ENCODE measurements around the gene VPS37B. TPM values are rescaled to one million over a fixed set of nuclear protein-coding genes. Genes with fewer than 3 reads are reported as not detected.

Gene VPS37B
- total RNA-seq, 2 donors from 2014 or later = 22.7 to 24.1 TPM

DNA sequence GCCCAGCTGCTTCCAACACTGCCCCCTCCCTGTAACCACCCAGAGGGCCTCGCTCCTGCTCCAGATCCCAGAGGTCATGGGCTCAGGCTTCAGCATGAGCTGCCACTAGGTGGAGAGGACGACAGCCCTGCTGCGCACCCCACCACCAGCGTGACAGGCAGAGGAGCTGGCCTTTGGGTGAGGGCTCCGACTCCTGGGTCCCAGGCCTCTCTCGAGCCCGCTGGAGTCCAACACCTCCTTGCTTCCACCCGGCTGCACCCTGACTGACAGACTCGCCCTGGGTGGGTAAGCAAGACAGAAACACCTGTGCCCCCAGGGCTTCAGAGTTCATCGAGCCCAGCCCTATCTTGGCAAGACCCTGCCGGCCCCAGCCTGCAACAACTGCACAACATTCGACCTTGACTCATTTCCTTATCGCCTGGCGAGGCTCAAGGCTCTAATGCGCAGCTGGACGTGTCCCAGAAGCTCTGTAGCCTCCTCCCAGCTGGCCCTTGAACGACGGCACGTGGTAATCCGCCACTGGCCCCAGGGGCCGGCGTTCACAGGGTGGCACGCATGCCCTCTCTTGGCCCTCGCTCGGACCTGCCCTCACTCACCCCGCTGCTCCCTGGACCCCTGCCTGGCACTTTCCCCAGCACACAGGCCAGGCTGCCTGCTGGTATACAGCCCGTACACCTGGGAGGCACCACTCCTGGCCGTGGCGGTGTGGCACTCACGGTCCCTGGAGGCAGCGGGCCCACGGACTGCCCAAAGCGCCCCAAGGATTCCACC lies 28.0 kb downstream of the VPS37B start:
- Histone ChIP-seq H3K27ac (ENCODE audit: low read depth, low read length) (no peak overlapping the region), H3K4me3 (ENCODE audit: low read length) (no peak overlapping the region), H3K9ac (ENCODE audit: extremely low read depth, low read length, poor library complexity, severe bottlenecking) (no peak overlapping the region), H3K9me3 (ENCODE audit: control insufficient read depth, low read length) (no peaks in the 10 kb centered on the region), H3K36me3 (ENCODE audit: control insufficient read depth, insufficient read depth, low read length) (peaks cover 57% of the 10 kb centered on the region), H3K4me1 (ENCODE audit: control insufficient read depth, insufficient read depth, low read length) (peaks cover 11% of the 10 kb centered on the region), H3K27me3 (ENCODE audit: control insufficient read depth, insufficient read depth, low read length, poor library complexity, severe bottlenecking) (peaks cover 34% of the 10 kb centered on the region)
- peak; percentile 94 for DNase-seq
- WGBS, 2 experiments (ENCODE audit: insufficient coverage in 1 of 2, insufficient read length in 1 of 2) = 93% methylated on average over 30 to 33 of the region's 33 CpGs
- Mint-ChIP-seq H3K4me1 (peaks cover 19% of the 10 kb centered on the region), H3K27me3 (ENCODE audit: insufficient read depth) (peaks cover 48% of the 10 kb centered on the region), H3K9me3 (no peaks in the 10 kb centered on the region), H3K27ac (no peak overlapping the region), H3K4me3 (no peak overlapping the region), H3K36me3 (ENCODE audit: low read depth) (peaks cover 42% of the 10 kb centered on the region)
- TF ChIP-seq, protein P1, sequence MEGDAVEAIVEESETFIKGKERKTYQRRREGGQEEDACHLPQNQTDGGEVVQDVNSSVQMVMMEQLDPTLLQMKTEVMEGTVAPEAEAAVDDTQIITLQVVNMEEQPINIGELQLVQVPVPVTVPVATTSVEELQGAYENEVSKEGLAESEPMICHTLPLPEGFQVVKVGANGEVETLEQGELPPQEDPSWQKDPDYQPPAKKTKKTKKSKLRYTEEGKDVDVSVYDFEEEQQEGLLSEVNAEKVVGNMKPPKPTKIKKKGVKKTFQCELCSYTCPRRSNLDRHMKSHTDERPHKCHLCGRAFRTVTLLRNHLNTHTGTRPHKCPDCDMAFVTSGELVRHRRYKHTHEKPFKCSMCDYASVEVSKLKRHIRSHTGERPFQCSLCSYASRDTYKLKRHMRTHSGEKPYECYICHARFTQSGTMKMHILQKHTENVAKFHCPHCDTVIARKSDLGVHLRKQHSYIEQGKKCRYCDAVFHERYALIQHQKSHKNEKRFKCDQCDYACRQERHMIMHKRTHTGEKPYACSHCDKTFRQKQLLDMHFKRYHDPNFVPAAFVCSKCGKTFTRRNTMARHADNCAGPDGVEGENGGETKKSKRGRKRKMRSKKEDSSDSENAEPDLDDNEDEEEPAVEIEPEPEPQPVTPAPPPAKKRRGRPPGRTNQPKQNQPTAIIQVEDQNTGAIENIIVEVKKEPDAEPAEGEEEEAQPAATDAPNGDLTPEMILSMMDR (conservative IDR thresholded peaks at IDR 0.05) = peak; percentile 79

DNA sequence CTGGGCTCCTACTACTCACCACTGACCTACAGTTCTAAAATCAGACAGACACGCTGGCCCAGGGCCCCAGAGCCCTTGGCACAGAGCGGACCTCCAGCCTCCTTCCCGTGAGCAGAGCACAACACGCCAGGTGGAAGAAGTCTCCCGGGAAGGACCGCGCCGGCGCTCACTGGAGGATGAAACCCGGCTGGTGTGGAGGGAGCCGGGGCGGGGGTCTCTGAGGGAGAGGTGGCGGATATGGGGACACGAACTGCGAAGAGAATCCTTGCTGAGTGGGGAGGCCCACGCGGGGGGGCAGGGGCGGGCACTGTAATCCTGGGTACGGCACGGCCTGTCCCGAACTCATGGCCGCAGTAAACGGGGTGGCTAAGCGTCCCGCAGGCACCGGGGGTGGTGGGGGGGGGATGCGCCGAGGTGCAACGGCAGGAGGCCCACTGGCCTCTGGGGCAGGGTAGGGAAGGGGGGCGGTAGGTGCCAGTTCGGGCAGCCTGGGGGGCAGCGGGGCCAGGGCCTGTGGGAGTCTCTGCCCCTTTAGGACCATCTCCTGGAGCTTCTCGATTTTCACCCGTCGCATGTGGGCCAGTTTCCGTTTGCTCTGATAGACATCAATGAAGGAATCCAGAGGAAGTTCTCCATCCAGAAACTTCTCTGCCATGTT lies 28.8 kb downstream of the VPS37B start:
- Histone ChIP-seq H3K36me3 (ENCODE audit: control insufficient read depth, insufficient read depth, low read length) (peaks cover 57% of the 10 kb centered on the region), H3K9me3 (ENCODE audit: control insufficient read depth, low read length) (no peaks in the 10 kb centered on the region), H3K4me3 (ENCODE audit: low read length) (no peak overlapping the region), H3K9ac (ENCODE audit: extremely low read depth, low read length, poor library complexity, severe bottlenecking) (no peak overlapping the region), H3K27me3 (ENCODE audit: control insufficient read depth, insufficient read depth, low read length, poor library complexity, severe bottlenecking) (peaks cover 28% of the 10 kb centered on the region), H3K4me1 (ENCODE audit: control insufficient read depth, insufficient read depth, low read length) (peaks cover 5% of the 10 kb centered on the region), H3K27ac (ENCODE audit: low read depth, low read length) (no peak overlapping the region)
- no peaks in the 10 kb centered on the region for H3K9me3 Mint-ChIP-seq
- H3K4me1 Mint-ChIP-seq = peaks cover 11% of the 10 kb centered on the region
- TF ChIP-seq, protein P1 (conservative IDR thresholded peaks at IDR 0.05) = no peak
- 93 to 94% methylated on average over 16 to 36 of the region's 36 CpGs for WGBS, 2 experiments (ENCODE audit: insufficient coverage in 1 of 2, insufficient read length in 1 of 2)
- H3K36me3 Mint-ChIP-seq (ENCODE audit: low read depth) = peaks cover 42% of the 10 kb centered on the region
- H3K27ac Mint-ChIP-seq = no peak overlapping the region
- H3K27me3 Mint-ChIP-seq (ENCODE audit: insufficient read depth) = peaks cover 40% of the 10 kb centered on the region
- peak; percentile 44 for DNase-seq
- H3K4me3 Mint-ChIP-seq = no peak overlapping the region

DNA sequence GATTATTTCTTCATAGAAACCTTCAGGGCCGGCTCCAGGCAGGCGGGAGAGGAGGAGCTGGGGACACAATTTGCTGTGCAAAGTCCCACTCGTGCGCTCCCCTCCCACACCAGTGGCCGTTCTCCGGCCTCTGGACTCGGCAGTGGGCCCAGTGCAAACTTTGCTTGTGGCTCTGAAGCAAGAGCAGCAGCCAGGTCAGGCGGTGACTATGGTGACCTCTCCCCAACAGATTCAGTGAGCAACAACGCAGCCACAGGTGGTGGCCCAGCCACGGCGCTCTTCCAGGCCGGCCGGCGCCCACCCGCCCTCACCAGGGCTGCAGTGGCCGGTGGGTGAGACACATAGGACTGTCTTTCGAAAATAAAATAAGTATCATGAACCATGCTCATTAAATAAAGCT lies 29.5 kb downstream of the VPS37B start:
- Histone ChIP-seq H3K4me3 (ENCODE audit: low read length) (no peak overlapping the region), H3K27me3 (ENCODE audit: control insufficient read depth, insufficient read depth, low read length, poor library complexity, severe bottlenecking) (peaks cover 22% of the 10 kb centered on the region), H3K4me1 (ENCODE audit: control insufficient read depth, insufficient read depth, low read length) (peaks cover 3% of the 10 kb centered on the region), H3K9me3 (ENCODE audit: control insufficient read depth, low read length) (no peaks in the 10 kb centered on the region), H3K27ac (ENCODE audit: low read depth, low read length) (no peak overlapping the region), H3K9ac (ENCODE audit: extremely low read depth, low read length, poor library complexity, severe bottlenecking) (no peak overlapping the region), H3K36me3 (ENCODE audit: control insufficient read depth, insufficient read depth, low read length) (peaks cover 57% of the 10 kb centered on the region)
- no peak overlapping the region for H3K4me3 Mint-ChIP-seq
- H3K27me3 Mint-ChIP-seq (ENCODE audit: insufficient read depth) = peaks cover 33% of the 10 kb centered on the region
- H3K27ac Mint-ChIP-seq = no peak overlapping the region
- DNase-seq = no peak
- H3K36me3 Mint-ChIP-seq (ENCODE audit: low read depth) = peaks cover 44% of the 10 kb centered on the region
- no peaks in the 10 kb centered on the region for H3K9me3 Mint-ChIP-seq
- TF ChIP-seq, protein P1 (conservative IDR thresholded peaks at IDR 0.05) = no peak
- WGBS, 2 experiments (ENCODE audit: insufficient coverage in 1 of 2, insufficient read length in 1 of 2) = 94 to 96% methylated on average over 11 to 17 of the region's 17 CpGs
- H3K4me1 Mint-ChIP-seq = peaks cover 4% of the 10 kb centered on the region
